Osteoblast (primary cell): ENCODE results near the gene TNIP3. TPM values are rescaled to one million over a fixed set of nuclear protein-coding genes. Genes with fewer than 3 reads are reported as not detected.
"Not testable (repeated sequence)": the region's sequence is repeated elsewhere in the genome, so short reads cannot be mapped to it uniquely, and the experiment has no call there.

Source experiments
- DNase-seq: peaks from one replicate; pipeline ENCODE4 v3.0.0; 2011; ENCODE audit warnings: low spot score, mixed read lengths; ENCODE audit not compliant: insufficient read length; ENCODE audit errors: missing footprints
- H2AFZ ChIP-seq: 2 replicates; pipeline ENCODE4 v1.6.0; 2011; ENCODE audit warnings: mild to moderate bottlenecking, low read length
- H3K27ac ChIP-seq: 2 replicates; pipeline ENCODE4 v1.5.1; 2011; ENCODE audit warnings: mild to moderate bottlenecking, low read depth, low read length, moderate library complexity
- H3K27me3 ChIP-seq: 2 replicates; pipeline ENCODE4 v1.6.0; 2012; ENCODE audit warnings: mild to moderate bottlenecking, control low read depth, inconsistent platforms, low read length, moderate library complexity; ENCODE audit not compliant: insufficient read depth
- H3K36me3 ChIP-seq: 2 replicates; pipeline ENCODE4 v1.5.1; 2011; ENCODE audit warnings: mild to moderate bottlenecking, low read length, control low read depth, moderate library complexity; ENCODE audit not compliant: insufficient read depth
- H3K4me1 ChIP-seq: 2 replicates; pipeline ENCODE4 v1.5.1; 2011; ENCODE audit warnings: mild to moderate bottlenecking, low read length, control low read depth, moderate library complexity; ENCODE audit not compliant: insufficient read depth
- H3K4me2 ChIP-seq: 2 replicates; pipeline ENCODE4 v1.6.0; 2011; ENCODE audit warnings: mild to moderate bottlenecking, low read length; ENCODE audit not compliant: insufficient read depth
- H3K4me3 ChIP-seq: fragments of 200-600 bp; sonication (generic); 3 replicates; pipeline ENCODE4 v1.5.1; 2012; ENCODE audit warnings: mild to moderate bottlenecking, low read length, inconsistent platforms; ENCODE audit not compliant: insufficient read depth
- H3K79me2 ChIP-seq: 2 replicates; pipeline ENCODE4 v1.6.0; 2012; ENCODE audit warnings: mild to moderate bottlenecking, low read length, control low read depth, inconsistent platforms; ENCODE audit not compliant: insufficient read depth
- H3K9me3 ChIP-seq: 2 replicates; pipeline ENCODE4 v1.5.1; 2011; ENCODE audit warnings: low read depth, low read length, control low read depth
- H4K20me1 ChIP-seq: 2 replicates; pipeline ENCODE4 v1.6.0; 2012; ENCODE audit warnings: mild to moderate bottlenecking, low read length, control low read depth; ENCODE audit not compliant: insufficient read depth
- total RNA-seq: library from RNA; depleted of rRNA; stranded (reverse); fragments of >200 nt; gene quantifications from 2 replicates; pipeline ENCODE4 v1.2.3, GENCODE V29; 2012
- TF ChIP-seq, protein P1 (sequence below): IDR thresholded peaks from 2 replicates; pipeline ENCODE4 v1.5.1; 2011; ENCODE audit warnings: mild to moderate bottlenecking, low read depth, low read length, moderate library complexity; ENCODE audit errors: extremely low read depth

The TNIP3 gene, protein sequence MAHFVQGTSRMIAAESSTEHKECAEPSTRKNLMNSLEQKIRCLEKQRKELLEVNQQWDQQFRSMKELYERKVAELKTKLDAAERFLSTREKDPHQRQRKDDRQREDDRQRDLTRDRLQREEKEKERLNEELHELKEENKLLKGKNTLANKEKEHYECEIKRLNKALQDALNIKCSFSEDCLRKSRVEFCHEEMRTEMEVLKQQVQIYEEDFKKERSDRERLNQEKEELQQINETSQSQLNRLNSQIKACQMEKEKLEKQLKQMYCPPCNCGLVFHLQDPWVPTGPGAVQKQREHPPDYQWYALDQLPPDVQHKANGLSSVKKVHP
- total RNA-seq = 0.59 and 0.72 TPM in 2 replicates

DNA sequence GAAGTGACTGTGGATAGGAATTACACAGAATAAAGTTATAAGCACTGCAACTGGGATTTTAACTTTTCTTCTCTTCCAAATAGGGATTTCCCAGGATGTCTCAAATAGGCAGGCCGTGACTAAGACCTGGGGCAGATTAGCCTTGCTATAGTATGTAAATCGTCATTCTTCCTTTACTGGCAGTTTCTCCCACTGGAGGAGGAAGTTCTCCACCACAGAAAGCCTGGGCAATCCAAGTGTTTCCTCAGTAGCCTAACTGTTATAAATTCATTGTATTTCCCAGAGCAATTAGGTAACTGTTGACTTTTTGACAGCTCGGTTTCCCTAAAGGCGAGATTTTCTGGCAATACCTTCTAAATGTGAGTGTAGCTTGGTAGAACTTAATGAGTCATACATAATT is at the start of gene TNIP3:
Gene TNIP3 (minus strand): TSS at position 31 of the 400 bp plus-strand sequence. CDS start 196 bp downstream, outside the sequence.
- Histone ChIP-seq H3K4me3 (no peak within 1 kb of the TSS), H2AFZ (no peak within 1 kb of the TSS), H3K4me2 (no peak within 1 kb of the TSS)

GRCh38 chr4:121212806-121213205 is 48.7 kb upstream of the TNIP3 start:
- Histone ChIP-seq H3K27ac (no peak overlapping the region), H3K9me3 (no peaks in the 10 kb centered on the region), H3K27me3 (no peaks in the 10 kb centered on the region), H3K79me2 (no peaks in the 10 kb centered on the region), H2AFZ (no peak overlapping the region), H3K4me2 (no peak overlapping the region), H3K4me3 (no peak overlapping the region), H3K36me3 (no peaks in the 10 kb centered on the region), H3K4me1 (no peaks in the 10 kb centered on the region), H4K20me1 (no peaks in the 10 kb centered on the region)
- DNase-seq = no peak
- TF ChIP-seq, protein P1, sequence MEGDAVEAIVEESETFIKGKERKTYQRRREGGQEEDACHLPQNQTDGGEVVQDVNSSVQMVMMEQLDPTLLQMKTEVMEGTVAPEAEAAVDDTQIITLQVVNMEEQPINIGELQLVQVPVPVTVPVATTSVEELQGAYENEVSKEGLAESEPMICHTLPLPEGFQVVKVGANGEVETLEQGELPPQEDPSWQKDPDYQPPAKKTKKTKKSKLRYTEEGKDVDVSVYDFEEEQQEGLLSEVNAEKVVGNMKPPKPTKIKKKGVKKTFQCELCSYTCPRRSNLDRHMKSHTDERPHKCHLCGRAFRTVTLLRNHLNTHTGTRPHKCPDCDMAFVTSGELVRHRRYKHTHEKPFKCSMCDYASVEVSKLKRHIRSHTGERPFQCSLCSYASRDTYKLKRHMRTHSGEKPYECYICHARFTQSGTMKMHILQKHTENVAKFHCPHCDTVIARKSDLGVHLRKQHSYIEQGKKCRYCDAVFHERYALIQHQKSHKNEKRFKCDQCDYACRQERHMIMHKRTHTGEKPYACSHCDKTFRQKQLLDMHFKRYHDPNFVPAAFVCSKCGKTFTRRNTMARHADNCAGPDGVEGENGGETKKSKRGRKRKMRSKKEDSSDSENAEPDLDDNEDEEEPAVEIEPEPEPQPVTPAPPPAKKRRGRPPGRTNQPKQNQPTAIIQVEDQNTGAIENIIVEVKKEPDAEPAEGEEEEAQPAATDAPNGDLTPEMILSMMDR = no peak

More for the DNA sequence above, at the start of gene TNIP3:
- H3K4me1 ChIP-seq = no peaks in the 10 kb centered on the region
- no peaks in the 10 kb centered on the region for H4K20me1 ChIP-seq
- DNase-seq = no peak
- no peaks in the 10 kb centered on the region for H3K9me3 ChIP-seq
- TF ChIP-seq, protein P1 = no peak
- no peak within 1 kb of the TSS for H3K27ac ChIP-seq
- H3K36me3 ChIP-seq = no peaks in the 10 kb centered on the region
- no peaks in the 10 kb centered on the region for H3K27me3 ChIP-seq
- no peaks in the 10 kb centered on the region for H3K79me2 ChIP-seq

DNA sequence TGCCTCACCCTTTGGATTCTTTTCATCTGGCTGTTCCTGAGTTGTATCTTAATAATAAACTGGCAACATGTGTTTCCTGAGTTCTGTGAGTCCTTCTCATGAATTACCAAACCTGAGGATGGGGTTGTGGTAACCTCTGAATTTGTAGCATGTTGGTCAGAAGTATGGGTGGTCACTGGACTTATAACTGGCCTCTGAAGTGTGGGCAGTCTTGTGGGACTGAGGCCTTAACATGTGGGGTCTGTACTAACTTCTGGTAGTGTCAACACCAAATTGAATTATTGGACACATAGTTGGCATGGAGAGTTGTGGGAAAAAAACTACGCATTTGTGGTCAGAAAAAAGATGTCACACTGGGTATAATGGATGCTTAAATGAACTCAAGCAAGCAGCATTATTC is 45.0 kb upstream of the TNIP3 start:
- Histone ChIP-seq H3K27me3 (no peaks in the 10 kb centered on the region), H3K79me2 (no peaks in the 10 kb centered on the region), H3K9me3 (no peaks in the 10 kb centered on the region), H2AFZ (no peak overlapping the region), H4K20me1 (no peaks in the 10 kb centered on the region), H3K4me2 (no peak overlapping the region), H3K4me3 (no peak overlapping the region), H3K27ac (no peak overlapping the region), H3K36me3 (no peaks in the 10 kb centered on the region), H3K4me1 (no peaks in the 10 kb centered on the region)
- TF ChIP-seq, protein P1 = no peak
- DNase-seq = no peak

DNA sequence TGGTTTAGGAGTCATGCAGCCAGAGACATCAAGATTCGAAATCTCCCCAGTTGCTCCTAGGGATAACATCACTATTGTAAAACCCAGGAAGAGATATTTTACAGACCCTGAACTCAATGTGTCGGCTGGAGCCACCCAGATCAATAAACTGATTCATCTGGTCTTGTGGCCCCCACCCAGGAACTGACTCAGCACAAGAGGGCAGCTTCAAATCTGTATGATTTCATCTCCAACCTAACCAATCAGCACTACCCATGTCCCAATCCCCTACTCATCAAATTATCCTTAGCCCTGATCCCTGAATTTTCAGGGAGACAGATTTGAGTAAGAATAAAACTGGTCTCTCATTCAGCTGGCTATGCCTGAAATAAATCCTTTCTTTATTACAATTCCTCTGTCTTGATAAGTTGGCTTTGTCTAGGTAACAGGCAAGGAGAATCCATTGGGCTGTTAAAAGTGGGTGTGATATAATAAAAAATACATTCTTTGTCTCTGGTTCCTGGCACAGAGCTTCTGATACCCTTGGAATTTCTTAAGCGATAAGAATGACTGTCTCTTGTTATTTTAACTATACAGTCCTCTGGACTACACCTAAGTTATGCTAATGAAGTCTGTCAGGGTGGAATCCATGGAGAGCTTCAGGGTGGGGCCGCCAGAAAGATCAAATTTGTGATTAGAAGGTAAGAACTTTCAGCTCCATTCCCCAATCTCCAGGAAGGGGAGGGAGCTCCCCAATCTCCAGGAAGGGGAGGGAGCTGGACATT is 44.3 kb upstream of the TNIP3 start:
- no peaks in the 10 kb centered on the region for H3K79me2 ChIP-seq
- no peaks in the 10 kb centered on the region for H4K20me1 ChIP-seq
- H3K9me3 ChIP-seq = no peaks in the 10 kb centered on the region
- no peak overlapping the region for H3K27ac ChIP-seq
- no peaks in the 10 kb centered on the region for H3K27me3 ChIP-seq
- no peak overlapping the region for H3K4me2 ChIP-seq
- TF ChIP-seq, protein P1 = no peak
- DNase-seq = no peak
- no peaks in the 10 kb centered on the region for H3K4me1 ChIP-seq
- no peak overlapping the region for H2AFZ ChIP-seq
- H3K36me3 ChIP-seq = no peaks in the 10 kb centered on the region
- H3K4me3 ChIP-seq = no peak overlapping the region

DNA sequence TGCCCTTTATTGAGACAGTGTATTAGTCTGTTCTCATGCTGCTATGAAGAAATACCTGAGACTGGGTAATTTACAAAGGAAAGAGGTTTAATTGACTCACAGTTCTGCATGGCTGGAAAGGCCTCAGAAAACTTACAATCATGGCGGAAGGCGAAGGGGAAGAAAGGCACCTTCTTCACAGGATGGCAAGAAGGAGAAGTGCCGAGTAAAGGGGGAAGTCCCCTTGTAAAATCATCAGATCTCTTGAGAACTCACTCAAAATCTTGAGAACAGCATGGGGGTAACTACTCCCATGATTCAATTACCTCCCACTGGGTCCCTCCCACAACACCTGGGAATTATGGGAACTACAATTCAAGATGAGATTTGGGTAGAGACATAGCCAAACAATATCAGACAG is 41.7 kb upstream of the TNIP3 start:
- H3K4me1 ChIP-seq, H3K36me3 ChIP-seq, DNase-seq, H3K27ac ChIP-seq, H2AFZ ChIP-seq, H3K9me3 ChIP-seq, H3K27me3 ChIP-seq, H3K4me2 ChIP-seq, H3K4me3 ChIP-seq, H4K20me1 ChIP-seq, H3K79me2 ChIP-seq: not testable (repeated sequence)
